HG03103 (cell line): ENCODE results near the gene CMTM5.

Experiments used
- ATAC-seq: cut with Tn5 transposase; IDR thresholded peaks from one replicate; pipeline ENCODE4 v1.9.1; 2021; ENCODE audit warnings: low read depth; ENCODE audit not compliant: unreplicated experiment

CMTM5 gene

GRCh38 chr14:23357261-23357660 lies 19.6 kb upstream of the CMTM5 start:
- ATAC-seq = no peak

GRCh38 chr14:23358042-23358441 lies 18.8 kb upstream of the CMTM5 start:
- no peak for ATAC-seq

GRCh38 chr14:23358553-23359166 lies 18.2 kb upstream of the CMTM5 start:
- ATAC-seq = no peak

- ATAC-seq = no peak
These were observed 17.6 kb upstream of the CMTM5 start for GRCh38 chr14:23359167-23359626.

- ATAC-seq = no peak
These were observed 17.0 kb upstream of the CMTM5 start for GRCh38 chr14:23359722-23360447.

- ATAC-seq = no peak
These were observed 16.4 kb upstream of the CMTM5 start for GRCh38 chr14:23360496-23360895.

GRCh38 chr14:23361320-23361719 lies 15.5 kb upstream of the CMTM5 start:
- no peak for ATAC-seq

- no peak for ATAC-seq
These were observed 15.1 kb upstream of the CMTM5 start for GRCh38 chr14:23361763-23362162.

- ATAC-seq = no peak
These were observed 14.6 kb upstream of the CMTM5 start for GRCh38 chr14:23362200-23362599.

- ATAC-seq = no peak
These were observed 12.4 kb upstream of the CMTM5 start for GRCh38 chr14:23364164-23365035.

GRCh38 chr14:23365036-23365731 lies 11.7 kb upstream of the CMTM5 start, which contains the start of gene EFS:
Gene EFS (minus strand): TSS chr14:23365172. CDS start chr14:23365025, 147 bp downstream.
- no peak for ATAC-seq

- no peak for ATAC-seq
These were observed 11.0 kb upstream of the CMTM5 start for GRCh38 chr14:23365732-23366425.

GRCh38 chr14:23366426-23366921 lies 10.4 kb upstream of the CMTM5 start:
- no peak for ATAC-seq

GRCh38 chr14:23370221-23370620 lies 6.6 kb upstream of the CMTM5 start:
- no peak for ATAC-seq

GRCh38 chr14:23371865-23372264 lies 5.0 kb upstream of the CMTM5 start:
- ATAC-seq = no peak

GRCh38 chr14:23372509-23372908 lies 4.3 kb upstream of the CMTM5 start, which contains the start of gene IL25:
Gene IL25 (plus strand): TSS chr14:23372809.
- no peak for ATAC-seq

- no peak for ATAC-seq
These were observed 3.8 kb upstream of the CMTM5 start for GRCh38 chr14:23373041-23373440.

GRCh38 chr14:23375527-23376251 lies 1.2 kb upstream of the CMTM5 start:
- ATAC-seq = no peak

- ATAC-seq = no peak
These were observed 328 bp downstream of the CMTM5 start for GRCh38 chr14:23377198-23377550.
